ENCODE data around the gene C22orf39.
"Not testable (repeated sequence)": the region's sequence is repeated elsewhere in the genome, so short reads cannot be mapped to it uniquely, and the experiment has no call there.

C22orf39 gene

GRCh38 chr22:19450363-19451175, 3.1 kb upstream of the C22orf39 start:
- no peak overlapping the region for H3K4me3 Mint-ChIP-seq
- H3K27me3 Mint-ChIP-seq: no peaks in the 10 kb centered on the region
- peaks cover 39% of the 10 kb centered on the region for H3K4me1 Mint-ChIP-seq (ENCODE audit: low read depth)
- no peak overlapping the region for H3K27ac Mint-ChIP-seq
- H3K36me3 Mint-ChIP-seq (ENCODE audit: low read depth): peaks cover 56% of the 10 kb centered on the region
- no peaks in the 10 kb centered on the region for H3K9me3 Mint-ChIP-seq

- Mint-ChIP-seq H3K27ac (no peak overlapping the region), H3K4me3 (no peak overlapping the region), H3K9me3 (no peaks in the 10 kb centered on the region), H3K27me3 (no peaks in the 10 kb centered on the region), H3K36me3 (ENCODE audit: low read depth) (peaks cover 52% of the 10 kb centered on the region), H3K4me1 (ENCODE audit: low read depth) (peaks cover 42% of the 10 kb centered on the region)
Observed at GRCh38 chr22:19449422-19449767, 1.9 kb upstream of the C22orf39 start.

- Mint-ChIP-seq H3K4me3 (peak overlapping the region; percentile 96), H3K4me1 (ENCODE audit: low read depth) (peaks cover 39% of the 10 kb centered on the region), H3K9me3 (no peaks in the 10 kb centered on the region), H3K36me3 (ENCODE audit: low read depth) (peaks cover 47% of the 10 kb centered on the region), H3K27ac (peak overlapping the region; percentile 63), H3K27me3 (no peaks in the 10 kb centered on the region)
Observed at GRCh38 chr22:19448739-19449421, 1.4 kb upstream of the C22orf39 start.

- no peaks in the 10 kb centered on the region for H3K27me3 Mint-ChIP-seq
- H3K27ac Mint-ChIP-seq: peak overlapping the region; percentile 85
- H3K4me3 Mint-ChIP-seq: peak overlapping the region; percentile 96
- no peaks in the 10 kb centered on the region for H3K9me3 Mint-ChIP-seq
- peaks cover 43% of the 10 kb centered on the region for H3K4me1 Mint-ChIP-seq (ENCODE audit: low read depth)
- H3K36me3 Mint-ChIP-seq (ENCODE audit: low read depth): peaks cover 49% of the 10 kb centered on the region
Observed at GRCh38 chr22:19448076-19448607, 631 bp upstream of the C22orf39 start.

- H3K4me1 Mint-ChIP-seq (ENCODE audit: low read depth): peaks cover 49% of the 10 kb centered on the region
- H3K36me3 Mint-ChIP-seq (ENCODE audit: low read depth): peaks cover 47% of the 10 kb centered on the region
Observed at GRCh38 chr22:19446603-19447329, 745 bp downstream of the C22orf39 start.

GRCh38 chr22:19445279-19445982, 2.1 kb downstream of the C22orf39 start:
- not testable (repeated sequence) for H3K9me3 Mint-ChIP-seq, H3K27me3 Mint-ChIP-seq
- Mint-ChIP-seq H3K27ac (peak overlapping the region; percentile 76), H3K4me3 (peak overlapping the region; percentile 35), H3K4me1 (ENCODE audit: low read depth) (peaks cover 49% of the 10 kb centered on the region), H3K36me3 (ENCODE audit: low read depth) (peaks cover 45% of the 10 kb centered on the region)

More at GRCh38 chr22:19446603-19447329, 745 bp downstream of the C22orf39 start:
- H3K27me3 Mint-ChIP-seq: no peaks in the 10 kb centered on the region
- peak overlapping the region; percentile 83 for H3K27ac Mint-ChIP-seq
- H3K4me3 Mint-ChIP-seq: peak overlapping the region; percentile 96
- H3K9me3 Mint-ChIP-seq: no peaks in the 10 kb centered on the region

- Mint-ChIP-seq H3K27ac (no peak overlapping the region), H3K36me3 (ENCODE audit: low read depth) (peaks cover 51% of the 10 kb centered on the region), H3K4me1 (ENCODE audit: low read depth) (peaks cover 41% of the 10 kb centered on the region), H3K4me3 (no peak overlapping the region), H3K9me3 (no peaks in the 10 kb centered on the region), H3K27me3 (no peaks in the 10 kb centered on the region)
Observed at GRCh38 chr22:19443544-19444211, 3.8 kb downstream of the C22orf39 start.

GRCh38 chr22:19442166-19442565, 5.3 kb downstream of the C22orf39 start:
- H3K9me3 Mint-ChIP-seq: no peaks in the 10 kb centered on the region
- H3K27ac Mint-ChIP-seq: no peak overlapping the region
- peaks cover 32% of the 10 kb centered on the region for H3K4me1 Mint-ChIP-seq (ENCODE audit: low read depth)
- peaks cover 55% of the 10 kb centered on the region for H3K36me3 Mint-ChIP-seq (ENCODE audit: low read depth)
- no peak overlapping the region for H3K4me3 Mint-ChIP-seq
- H3K27me3 Mint-ChIP-seq: no peaks in the 10 kb centered on the region

GRCh38 chr22:19440411-19441195, 6.9 kb downstream of the C22orf39 start:
- Mint-ChIP-seq H3K4me1 (ENCODE audit: low read depth) (peaks cover 20% of the 10 kb centered on the region), H3K36me3 (ENCODE audit: low read depth) (peaks cover 49% of the 10 kb centered on the region), H3K4me3 (no peak overlapping the region), H3K27ac (no peak overlapping the region), H3K9me3 (no peaks in the 10 kb centered on the region), H3K27me3 (no peaks in the 10 kb centered on the region)

- no peaks in the 10 kb centered on the region for H3K9me3 Mint-ChIP-seq
- H3K4me1 Mint-ChIP-seq (ENCODE audit: low read depth): peaks cover 24% of the 10 kb centered on the region
- H3K36me3 Mint-ChIP-seq (ENCODE audit: low read depth): peaks cover 54% of the 10 kb centered on the region
- no peaks in the 10 kb centered on the region for H3K27me3 Mint-ChIP-seq
- no peak overlapping the region for H3K4me3 Mint-ChIP-seq
- H3K27ac Mint-ChIP-seq: no peak overlapping the region
Observed at GRCh38 chr22:19438298-19438697, 9.2 kb downstream of the C22orf39 start.

GRCh38 chr22:19436444-19437161, 10.9 kb downstream of the C22orf39 start:
- H3K27ac Mint-ChIP-seq, H3K4me3 Mint-ChIP-seq, H3K27me3 Mint-ChIP-seq, H3K9me3 Mint-ChIP-seq: not testable (repeated sequence)
- Mint-ChIP-seq H3K4me1 (ENCODE audit: low read depth) (peaks cover 24% of the 10 kb centered on the region), H3K36me3 (ENCODE audit: low read depth) (peaks cover 41% of the 10 kb centered on the region)

- Mint-ChIP-seq H3K4me1 (ENCODE audit: low read depth) (peaks cover 31% of the 10 kb centered on the region), H3K27ac (peak overlapping the region; percentile 41), H3K9me3 (no peaks in the 10 kb centered on the region), H3K36me3 (ENCODE audit: low read depth) (peaks cover 30% of the 10 kb centered on the region), H3K4me3 (no peak overlapping the region), H3K27me3 (no peaks in the 10 kb centered on the region)
Observed at GRCh38 chr22:19434829-19435580, 12.5 kb downstream of the C22orf39 start.

Measured in stimulated activated naive CD8-positive, alpha-beta T cell treated with anti-CD3 and anti-CD28 coated beads, Interleukin-15, Interleukin-2, amounts not matched to agents 100 ng/mL and 50 ng/mL, for 24 hours (primary cell).